H1 (cell line): ENCODE data around the gene FAM149A.

Experiments used
- CHD2 ChIP-seq: IDR thresholded peaks from 2 replicates; pipeline ENCODE4 v1.6.1; 2012; ENCODE audit warnings: low read length, improper control_type of control experiment
- CTCF ChIP-seq, 3 experiments: IDR thresholded peaks; 1 replicate in 2 of 3; 2 replicates in 1 of 3; pipeline versions ENCODE4 v1.5.1 to v1.6.1; 2011; ENCODE audit warnings: low read length in 3 of 3, mild to moderate bottlenecking in 3 of 3, inconsistent platforms in 2 of 3, low read depth in 1 of 3, moderate library complexity in 1 of 3; ENCODE audit not compliant: insufficient read depth in 1 of 3; ENCODE audit errors: control extremely low read depth in 1 of 3
- EP300 ChIP-seq, 2 experiments: IDR thresholded peaks; 1 replicate in 1 of 2; 2 replicates in 1 of 2; pipeline ENCODE4 v1.6.1; 2011 to 2012; ENCODE audit warnings: low read depth in 2 of 2, low read length in 2 of 2, mild to moderate bottlenecking in 2 of 2, borderline replicate concordance in 1 of 2, inconsistent platforms in 1 of 2, moderate library complexity in 1 of 2
- EZH2 ChIP-seq: fragments of 200-600 bp; sonication (generic); IDR thresholded peaks from 2 replicates; pipeline ENCODE4 v1.7.1; 2012; ENCODE audit warnings: low read depth, mild to moderate bottlenecking, moderate library complexity, low read length, inconsistent platforms; ENCODE audit not compliant: severe bottlenecking
- JUN ChIP-seq: IDR thresholded peaks from 2 replicates; pipeline ENCODE4 v1.6.1; 2011; ENCODE audit warnings: low read depth, mild to moderate bottlenecking, improper control_type of control experiment, low read length
- PHF8 ChIP-seq: fragments of 200-600 bp; sonication (generic); conservative IDR thresholded peaks from 2 replicates; pipeline ENCODE4 v1.7.1; 2012; ENCODE audit warnings: low read depth, mild to moderate bottlenecking, inconsistent platforms, low read length, moderate library complexity
- POLR2A ChIP-seq, 2 experiments: IDR thresholded peaks; 1 replicate in 1 of 2; 2 replicates in 1 of 2; pipeline ENCODE4 v1.6.1; 2011; ENCODE audit warnings: low read depth in 2 of 2, low read length in 2 of 2, mild to moderate bottlenecking in 2 of 2; ENCODE audit errors: control extremely low read depth in 1 of 2
- POLR2AphosphoS5 ChIP-seq: IDR thresholded peaks from 2 replicates; pipeline ENCODE4 v1.6.1; 2011; ENCODE audit warnings: low read depth, low read length
- RFX5 ChIP-seq: IDR thresholded peaks from 2 replicates; pipeline ENCODE4 v1.6.1; 2011; ENCODE audit warnings: low read depth, low read length, improper control_type of control experiment, borderline replicate concordance
- SIRT6 ChIP-seq: IDR thresholded peaks from one replicate; pipeline ENCODE4 v1.7.1; 2012; ENCODE audit warnings: low read length, inconsistent platforms
- YY1 ChIP-seq: IDR thresholded peaks from 2 replicates; pipeline ENCODE4 v1.6.1; 2011; ENCODE audit warnings: low read depth, mild to moderate bottlenecking, low read length

- TF ChIP-seq SIRT6 (no peak), POLR2AphosphoS5 (no peak), CTCF (IDR thresholded peaks at IDR 0.05; ENCODE audit: control extremely low read depth in 1 of 3, insufficient read depth in 1 of 3, low read depth in 1 of 3, low read length in 3 of 3) (no peak), JUN (no peak), YY1 (no peak), CHD2 (no peak), PHF8 (no peak), POLR2A (IDR thresholded peaks at IDR 0.05; ENCODE audit: control extremely low read depth in 1 of 2, low read depth in 2 of 2, low read length in 2 of 2) (no peak), EZH2 (no peak), RFX5 (no peak), EP300 (IDR thresholded peaks at IDR 0.05; ENCODE audit: borderline replicate concordance in 1 of 2, low read depth in 2 of 2, low read length in 2 of 2) (no peak)
These were observed 35.7 kb upstream of the FAM149A start, which contains the start of gene TLR3 for GRCh38 chr4:186068581-186069348.
